DMS 273 treated with DMSO at 0.1 percent for 48 hours (cell line): Measurements from ENCODE around the gene FRYL.
"Not testable (repeated sequence)": the region's sequence is repeated elsewhere in the genome, so short reads cannot be mapped to it uniquely, and the experiment has no call there.

Experiments used
- DNase-seq: peaks from one replicate; lab custom pipeline; 2025; lab: John Stamatoyannopoulos, UW

FRYL gene

GRCh38 chr4:48490012-48490679 is 289.9 kb downstream of the FRYL start, which contains the start of gene ZAR1:
Gene ZAR1, plus strand, starts transcription at chr4:48490252. Its CDS starts 40 bp downstream, at chr4:48490292.
- DNase-seq: no peak

- DNase-seq: no peak
Measured at GRCh38 chr4:48489683-48490011, 290.4 kb downstream of the FRYL start.

- DNase-seq: no peak
Measured at GRCh38 chr4:48484494-48485168, 295.4 kb downstream of the FRYL start.

DNA sequence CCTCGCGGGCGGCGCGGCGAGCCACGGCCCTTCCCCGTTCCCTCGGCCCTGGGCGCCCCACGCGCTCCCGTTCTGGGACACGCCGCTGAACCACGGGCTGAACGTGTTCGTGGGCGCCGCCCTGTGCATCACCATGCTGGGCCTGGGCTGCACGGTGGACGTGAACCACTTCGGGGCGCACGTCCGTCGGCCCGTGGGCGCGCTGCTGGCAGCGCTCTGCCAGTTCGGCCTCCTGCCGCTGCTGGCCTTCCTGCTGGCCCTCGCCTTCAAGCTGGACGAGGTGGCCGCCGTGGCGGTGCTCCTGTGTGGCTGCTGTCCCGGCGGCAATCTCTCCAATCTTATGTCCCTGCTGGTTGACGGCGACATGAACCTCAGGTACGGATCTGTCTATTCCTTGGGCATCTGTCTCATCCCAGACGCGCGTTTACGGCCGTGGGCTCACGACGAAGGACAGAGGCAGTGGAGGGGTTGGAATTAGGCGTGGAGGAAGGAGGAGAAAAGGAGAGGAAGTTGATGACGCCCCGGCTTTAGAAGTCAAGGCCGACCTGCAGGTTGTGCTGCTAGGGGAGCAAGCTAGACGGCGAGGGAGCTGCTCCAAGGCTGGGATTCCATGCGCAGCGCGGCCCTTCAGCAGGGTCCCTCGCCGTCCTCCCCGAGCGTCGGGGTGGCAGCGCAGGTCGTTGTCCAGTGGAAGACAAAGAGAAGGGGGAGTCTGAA is 296.1 kb downstream of the FRYL start:
- no peak for DNase-seq

DNA sequence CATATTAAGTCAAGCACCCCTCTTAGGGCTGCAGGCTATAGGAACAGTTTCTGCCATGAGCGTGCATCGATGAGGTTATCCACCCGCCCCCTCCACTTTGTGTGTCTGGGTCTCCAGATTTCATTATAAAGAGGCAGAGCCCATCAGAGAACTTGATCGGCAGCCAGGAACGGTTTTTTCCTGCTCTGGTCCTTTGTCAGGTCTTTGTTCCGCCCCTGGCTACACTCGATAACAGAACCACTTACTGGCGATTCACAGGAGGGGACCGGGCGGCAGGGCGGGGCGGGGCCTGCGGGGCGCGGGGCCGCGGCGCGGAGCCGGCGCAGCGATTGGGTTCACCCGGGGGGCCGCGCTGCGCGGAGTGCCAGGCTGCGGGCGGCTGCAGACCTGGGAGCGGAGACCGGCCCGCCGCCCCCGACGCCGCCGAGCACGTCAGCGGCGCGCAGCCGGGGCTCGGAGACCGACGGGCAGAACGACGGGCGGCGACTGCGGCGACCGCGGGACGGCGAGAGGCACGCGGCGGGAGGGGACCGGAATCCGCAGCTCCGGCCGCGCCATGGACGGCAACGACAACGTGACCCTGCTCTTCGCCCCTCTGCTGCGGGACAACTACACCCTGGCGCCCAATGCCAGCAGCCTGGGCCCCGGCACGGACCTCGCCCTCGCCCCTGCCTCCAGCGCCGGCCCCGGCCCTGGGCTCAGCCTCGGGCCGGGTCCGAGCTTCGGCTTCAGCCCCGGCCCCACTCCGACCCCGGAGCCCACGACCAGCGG is 296.9 kb downstream of the FRYL start, which contains the start of gene SLC10A4:
Gene SLC10A4, plus strand, starts transcription at position 338 of the 771 bp plus-strand sequence. Its CDS starts 219 bp downstream, at position 557.
- DNase-seq: no peak

DNA sequence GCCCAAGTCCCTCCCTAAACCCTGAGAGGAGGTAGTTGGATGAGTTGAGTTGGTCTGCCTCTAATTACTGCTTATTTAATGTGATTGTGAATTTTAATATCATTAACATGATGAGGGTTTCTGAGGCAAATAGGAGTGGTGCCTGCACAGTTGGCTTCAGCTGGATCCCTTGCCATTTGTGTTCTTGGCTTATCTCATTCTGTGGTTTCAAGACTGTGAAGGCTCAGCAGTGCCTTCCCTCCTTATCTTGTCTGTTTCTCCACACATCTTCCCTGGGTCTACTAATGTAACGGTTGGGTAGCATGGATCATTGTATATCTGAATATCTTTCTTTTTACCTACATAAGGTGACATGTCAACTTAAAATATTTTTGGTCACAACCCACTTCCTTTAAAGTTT is 298.5 kb downstream of the FRYL start:
- DNase-seq: no peak

GRCh38 chr4:48478273-48478672 is 301.8 kb downstream of the FRYL start:
- no peak for DNase-seq

- DNase-seq: no peak
Measured at GRCh38 chr4:48475770-48476169, 304.3 kb downstream of the FRYL start.

- DNase-seq: no peak
Measured at GRCh38 chr4:48472794-48473193, 307.3 kb downstream of the FRYL start.

DNA sequence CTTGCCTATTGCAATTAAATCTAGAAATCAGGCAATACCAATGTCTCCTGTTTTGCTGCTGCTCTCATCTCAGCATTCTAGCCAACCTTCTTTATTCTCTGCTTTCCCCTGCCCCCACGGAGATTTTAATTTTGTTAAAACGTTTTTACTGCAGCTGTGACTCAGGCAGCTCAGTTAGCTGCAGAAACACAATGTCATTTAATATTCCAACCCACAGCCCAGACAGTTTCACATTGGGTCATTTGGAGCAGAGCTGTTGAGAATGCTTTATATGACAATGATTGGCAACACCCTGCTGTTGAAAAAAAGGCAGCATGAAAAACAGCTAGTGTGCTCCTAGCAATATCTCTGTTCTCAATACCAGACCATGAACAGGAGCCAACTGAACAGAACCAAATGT is 309.5 kb downstream of the FRYL start:
- DNase-seq: no peak

- DNase-seq: no peak
Measured at GRCh38 chr4:48470137-48470536, 309.9 kb downstream of the FRYL start.

GRCh38 chr4:48467891-48468290 is 312.2 kb downstream of the FRYL start:
- no peak for DNase-seq

GRCh38 chr4:48467442-48467841 is 312.6 kb downstream of the FRYL start:
- no peak for DNase-seq

DNA sequence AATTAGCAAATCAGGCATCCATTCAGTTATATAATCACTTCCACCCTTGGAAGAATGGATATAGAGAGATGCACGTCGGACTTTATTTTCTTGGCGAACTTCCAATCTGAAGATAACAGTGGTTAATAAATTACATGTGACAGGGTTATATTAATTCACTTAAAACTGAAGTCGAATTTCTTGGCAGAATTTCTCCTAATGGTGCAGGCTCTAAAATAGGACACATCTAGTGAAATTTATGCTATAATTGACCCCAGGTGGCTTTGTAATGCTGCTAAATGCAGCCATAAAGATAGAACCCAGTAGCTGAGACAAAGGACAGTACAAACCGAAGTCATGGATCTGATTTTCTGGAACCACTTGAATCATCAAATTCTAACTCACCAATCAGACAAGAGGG is 317.7 kb downstream of the FRYL start:
- DNase-seq: no peak

DNA sequence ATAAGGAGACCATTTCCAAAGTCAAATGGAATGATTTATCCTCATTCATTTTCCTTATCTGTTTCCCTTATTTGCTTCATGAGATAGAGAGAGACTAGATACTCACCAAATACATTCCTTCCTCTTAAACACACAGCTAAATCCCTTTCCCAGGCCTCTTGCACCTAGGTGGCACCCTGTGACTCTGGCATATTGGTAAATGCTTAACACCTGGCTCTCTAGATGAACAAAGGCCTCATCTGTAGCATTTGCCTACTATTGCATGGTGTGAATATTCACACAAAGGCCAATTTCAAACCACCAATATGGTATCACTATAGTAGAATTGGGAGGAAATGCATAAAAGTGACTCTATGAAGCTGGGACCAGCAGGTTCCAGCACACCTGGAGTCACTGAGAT is 319.1 kb downstream of the FRYL start:
- no peak for DNase-seq

GRCh38 chr4:48454591-48454990 is 325.5 kb downstream of the FRYL start:
- DNase-seq: no peak

GRCh38 chr4:48451656-48452055 is 328.4 kb downstream of the FRYL start:
- DNase-seq: not testable (repeated sequence)

DNA sequence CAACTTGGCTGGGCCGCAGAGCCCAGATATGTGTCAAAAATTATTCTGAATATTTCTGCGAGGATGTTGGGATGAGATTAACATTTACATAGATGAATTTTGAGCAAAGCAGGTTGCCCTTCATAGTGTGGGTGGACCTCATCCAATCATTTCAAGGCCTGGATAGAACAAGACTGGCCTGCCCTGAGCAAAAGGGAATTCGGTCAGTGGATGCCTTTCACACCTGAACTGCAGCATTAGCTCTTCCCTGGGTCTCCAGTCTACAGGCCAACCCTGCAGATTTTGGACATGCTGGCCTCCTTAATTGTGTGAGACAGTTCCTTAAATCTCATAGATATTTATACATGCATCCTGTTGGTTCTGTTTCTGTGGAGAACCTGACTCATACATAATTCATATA is 329.3 kb downstream of the FRYL start:
- DNase-seq: no peak

DNA sequence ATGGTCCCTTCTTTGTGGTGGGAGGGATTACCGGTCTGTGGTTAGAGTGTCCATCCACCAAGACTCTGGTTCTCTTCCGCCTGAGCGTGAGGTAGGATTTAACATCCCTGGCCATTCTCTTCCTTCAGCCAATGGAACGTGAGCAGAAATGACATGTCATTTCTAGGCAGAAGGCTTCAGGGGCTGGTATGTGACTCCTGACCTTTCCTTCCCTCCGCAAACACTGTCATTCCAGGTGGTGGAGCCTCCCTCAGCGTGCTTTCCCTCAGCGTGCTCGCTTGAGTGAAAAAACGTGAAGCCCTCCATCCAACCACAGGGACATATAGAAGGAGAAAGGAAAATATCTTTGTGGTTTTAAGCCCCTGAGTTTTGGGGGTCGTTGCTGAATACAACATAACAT is 330.9 kb downstream of the FRYL start:
- no peak for DNase-seq
